PC-3 (cell line): ENCODE results near the gene PCNT. TPM values are rescaled to one million over a fixed set of nuclear protein-coding genes. Genes with fewer than 3 reads are reported as not detected.

Source experiments
- ATAC-seq: fragments of 200-7000 bp; cut with Tn5 transposase; 2 replicates; pipeline ENCODE4 v1.9.1; 2020; ENCODE audit warnings: mild to moderate bottlenecking, moderate library complexity
- BruUV-seq: library from RNA; stranded (reverse); fragments of 400-500 nt; replicated peaks from 2 replicates; lab custom pipeline; 2021; lab: Mats Ljungman, UMichigan
- CTCF ChIA-PET: fragments of 300-600 bp; sonication (Branson Sonifier 250); formaldehyde crosslinking; loops from one replicate; lab custom pipeline; 2022; ENCODE audit warnings: antibody characterized with exemption; lab: Charles Lee
- POLR2A ChIA-PET: fragments of 300-600 bp; sonication (Branson Sonifier 250); formaldehyde crosslinking; loops from one replicate; lab custom pipeline; 2022; ENCODE audit warnings: antibody characterized with exemption; ENCODE audit not compliant: unreplicated experiment; lab: Charles Lee
- DNase-seq: peaks from one replicate; pipeline ENCODE4 v3.0.0-alpha.2; 2015
- H2AFZ ChIP-seq: fragments of 300-600 bp; sonication (generic); 2 replicates; pipeline ENCODE4 v1.6.0; 2016; ENCODE audit warnings: antibody characterized with exemption, low read length
- H3F3A ChIP-seq: fragments of 300-600 bp; sonication (generic); one replicate; pipeline ENCODE4 v1.6.0; 2017; ENCODE audit warnings: antibody characterized with exemption, low read length, control low read depth, mild to moderate bottlenecking; ENCODE audit not compliant: unreplicated experiment
- H3K27ac ChIP-seq: fragments of 300-600 bp; sonication (generic); 2 replicates; pipeline ENCODE4 v1.5.1; 2016; ENCODE audit warnings: mild to moderate bottlenecking, low read length
- H3K27me3 ChIP-seq: fragments of 300-600 bp; sonication (generic); 2 replicates; pipeline ENCODE4 v1.6.1; 2016; ENCODE audit warnings: low read length, mixed read lengths
- H3K36me3 ChIP-seq: fragments of 300-600 bp; sonication (generic); 2 replicates; pipeline ENCODE4 v1.6.1; 2016; ENCODE audit warnings: low read depth, mixed run types, low read length, mixed read lengths
- H3K4me1 ChIP-seq: fragments of 300-600 bp; sonication (generic); 2 replicates; pipeline ENCODE4 v1.5.1; 2016; ENCODE audit warnings: low read length; ENCODE audit not compliant: insufficient read depth
- H3K4me2 ChIP-seq: fragments of 300-600 bp; sonication (generic); 2 replicates; pipeline ENCODE4 v1.6.0; 2016; ENCODE audit warnings: low read length
- H3K4me3 ChIP-seq: fragments of 300-600 bp; sonication (generic); 2 replicates; pipeline ENCODE4 v1.5.1; 2016; ENCODE audit warnings: mild to moderate bottlenecking, low read length, mixed read lengths
- H3K79me2 ChIP-seq: fragments of 300-600 bp; sonication (generic); 2 replicates; pipeline ENCODE4 v1.6.1; 2017; ENCODE audit warnings: low read length, mixed read lengths
- H3K9ac ChIP-seq: fragments of 300-600 bp; sonication (generic); 2 replicates; pipeline ENCODE4 v1.6.0; 2016; ENCODE audit warnings: mild to moderate bottlenecking, low read length
- H3K9me2 ChIP-seq: fragments of 300-600 bp; sonication (generic); replicated peaks from 2 replicates; pipeline ENCODE4 v1.6.1; 2016; ENCODE audit warnings: mixed run types, low read length, mixed read lengths
- H3K9me3 ChIP-seq: fragments of 300-600 bp; sonication (generic); 2 replicates; pipeline ENCODE4 v1.6.1; 2016; ENCODE audit warnings: low read length, mixed read lengths
- H4K20me1 ChIP-seq: fragments of 300-600 bp; sonication (generic); 2 replicates; pipeline ENCODE4 v1.6.1; 2016; ENCODE audit warnings: low read length, mixed read lengths
- CTCF ChIP-seq: fragments of 300-600 bp; sonication (generic); conservative IDR thresholded peaks from 2 replicates; pipeline ENCODE4 v1.5.1; 2017; ENCODE audit warnings: antibody characterized with exemption, low read depth, mild to moderate bottlenecking, low read length
- EZH2 ChIP-seq: fragments of 300-600 bp; sonication (generic); IDR thresholded peaks from one replicate; pipeline ENCODE4 v1.6.1; 2017; ENCODE audit warnings: antibody characterized with exemption, mild to moderate bottlenecking, low read length; ENCODE audit not compliant: unreplicated experiment
- EZH2phosphoT487 ChIP-seq: fragments of 300-600 bp; sonication (generic); IDR thresholded peaks from 2 replicates; pipeline ENCODE4 v1.6.1; 2018; ENCODE audit warnings: mild to moderate bottlenecking, antibody characterized with exemption, low read length, borderline replicate concordance
- intact Hi-C: fragments of 100-400 bp; cut with micrococcal nuclease; formaldehyde crosslinking; loops from 2 replicates; pipeline ENCODE4 v1.9.0; 2023
- total RNA-seq: library from RNA; depleted of rRNA; stranded (reverse); fragments of >200 nt; gene quantifications from 2 replicates; pipeline ENCODE4 v1.2.3, GENCODE V29; 2014

The PCNT gene
- total RNA-seq, 1 experiment from 2014 or later: 51.4 TPM

GRCh38 chr21:46357684-46358425 is 33.9 kb downstream of the PCNT start:
- BruUV-seq: no TSS peak
- no peaks in the 10 kb centered on the region for H3K27me3 ChIP-seq
- H3K9ac ChIP-seq: no peak overlapping the region
- no peak overlapping the region for H3K4me3 ChIP-seq
- DNase-seq (no peak), ATAC-seq (no peak)
- H3K9me3 ChIP-seq: no peaks in the 10 kb centered on the region
- no peaks in the 10 kb centered on the region for H3K79me2 ChIP-seq
- no peaks in the 10 kb centered on the region for H4K20me1 ChIP-seq
- intact Hi-C loops: no loop called here
- TF ChIP-seq EZH2 (no peak), CTCF (no peak), EZH2phosphoT487 (no peak)
- ChIA-PET POLR2A (no interaction called here), CTCF (no interaction called here)
- no peak overlapping the region for H3K27ac ChIP-seq
- H3F3A ChIP-seq: no peaks in the 10 kb centered on the region
- no peaks in the 10 kb centered on the region for H3K4me1 ChIP-seq
- no peaks in the 10 kb centered on the region for H3K9me2 ChIP-seq
- peaks cover 30% of the 10 kb centered on the region for H3K36me3 ChIP-seq
- no peak overlapping the region for H3K4me2 ChIP-seq
- H2AFZ ChIP-seq: no peak overlapping the region

- Histone ChIP-seq H3K4me3 (no peak overlapping the region), H3F3A (no peaks in the 10 kb centered on the region), H3K4me2 (no peak overlapping the region), H3K79me2 (no peaks in the 10 kb centered on the region), H3K27ac (no peak overlapping the region), H3K27me3 (no peaks in the 10 kb centered on the region), H3K9me2 (no peaks in the 10 kb centered on the region), H3K9me3 (no peaks in the 10 kb centered on the region), H3K36me3 (peaks cover 29% of the 10 kb centered on the region), H3K4me1 (no peaks in the 10 kb centered on the region), H4K20me1 (no peaks in the 10 kb centered on the region), H3K9ac (no peak overlapping the region), H2AFZ (no peak overlapping the region)
- BruUV-seq: no TSS peak
- TF ChIP-seq CTCF (no peak), EZH2 (no peak), EZH2phosphoT487 (no peak)
- DNase-seq: no peak
- ChIA-PET POLR2A (no interaction called here), CTCF (no interaction called here)
- intact Hi-C loops: no loop called here
- ATAC-seq: no peak
Measured at GRCh38 chr21:46361176-46361575, 37.2 kb downstream of the PCNT start.

- H3K36me3 ChIP-seq: peaks cover 37% of the 10 kb centered on the region
- no peak overlapping the region for H3K4me2 ChIP-seq
- no peaks in the 10 kb centered on the region for H3K79me2 ChIP-seq
- no peaks in the 10 kb centered on the region for H3K9me3 ChIP-seq
- ChIA-PET CTCF (no interaction called here), POLR2A (no interaction called here)
- H3K27me3 ChIP-seq: no peaks in the 10 kb centered on the region
- H3K9me2 ChIP-seq: no peaks in the 10 kb centered on the region
- no peak overlapping the region for H3K27ac ChIP-seq
- no peak overlapping the region for H3K4me3 ChIP-seq
- no TSS peak for BruUV-seq
- H3F3A ChIP-seq: no peaks in the 10 kb centered on the region
- no peak for ATAC-seq
- H4K20me1 ChIP-seq: no peaks in the 10 kb centered on the region
- TF ChIP-seq EZH2 (no peak), EZH2phosphoT487 (no peak), CTCF (no peak)
- H3K4me1 ChIP-seq: no peaks in the 10 kb centered on the region
- no peak overlapping the region for H2AFZ ChIP-seq
- DNase-seq: no peak
- H3K9ac ChIP-seq: no peak overlapping the region
- intact Hi-C loops: no loop called here
Measured at GRCh38 chr21:46361935-46362334, 38.0 kb downstream of the PCNT start.
